GM23338 (cell line): Measurements from ENCODE around the gene SLC4A4. TPM values are rescaled to one million over a fixed set of nuclear protein-coding genes. Genes with fewer than 3 reads are reported as not detected.

Experiments used
- ATAC-seq: fragments of 200-7000 bp; cut with Tn5 transposase; 3 replicates; pipeline ENCODE4 v1.9.1; 2020
- DNase-seq: peaks from one replicate; pipeline ENCODE4 v3.0.0-alpha.2; 2015; ENCODE audit warnings: low spot score
- H2AFZ ChIP-seq: fragments of 200-600 bp; sonication (generic); 2 replicates; pipeline ENCODE4 v1.8.0; 2016; ENCODE audit warnings: antibody characterized with exemption, mild to moderate bottlenecking, moderate library complexity
- H3F3A ChIP-seq: fragments of 200-600 bp; sonication (generic); replicated peaks from 2 replicates; pipeline ENCODE4 v1.8.0; 2017; ENCODE audit warnings: antibody characterized with exemption, mixed run types, low read depth
- H3K27ac ChIP-seq: fragments of 200-600 bp; sonication (generic); 2 replicates; pipeline ENCODE4 v1.6.1; 2016; ENCODE audit warnings: low read depth
- H3K27me3 ChIP-seq: fragments of 200-600 bp; sonication (generic); 2 replicates; pipeline ENCODE4 v1.8.0; 2016; ENCODE audit warnings: mild to moderate bottlenecking, mixed run types, moderate library complexity; ENCODE audit not compliant: insufficient read depth
- H3K36me3 ChIP-seq: fragments of 200-600 bp; sonication (generic); 2 replicates; pipeline ENCODE4 v1.8.0; 2016; ENCODE audit warnings: mild to moderate bottlenecking; ENCODE audit not compliant: insufficient read depth
- H3K4me1 ChIP-seq: fragments of 200-600 bp; sonication (generic); 2 replicates; pipeline ENCODE4 v1.8.0; 2016; ENCODE audit warnings: mild to moderate bottlenecking, moderate library complexity; ENCODE audit not compliant: insufficient read depth
- H3K4me2 ChIP-seq: fragments of 200-600 bp; sonication (generic); 2 replicates; pipeline ENCODE4 v1.7.1; 2017; ENCODE audit warnings: mixed run types
- H3K4me3 ChIP-seq: fragments of 200-600 bp; sonication (generic); 2 replicates; pipeline ENCODE4 v1.6.1; 2016; ENCODE audit warnings: mixed run types
- H3K79me2 ChIP-seq: fragments of 200-600 bp; sonication (generic); replicated peaks from 2 replicates; pipeline ENCODE4 v1.8.0; 2017; ENCODE audit warnings: mild to moderate bottlenecking; ENCODE audit not compliant: insufficient read depth
- H3K9me2 ChIP-seq: fragments of 200-600 bp; sonication (generic); 2 replicates; pipeline ENCODE4 v1.8.0; 2017; ENCODE audit not compliant: insufficient read depth
- H4K20me1 ChIP-seq: fragments of 200-600 bp; sonication (generic); replicated peaks from 2 replicates; pipeline ENCODE4 v1.8.0; 2017; ENCODE audit warnings: mild to moderate bottlenecking; ENCODE audit not compliant: insufficient read depth
- H3K27ac Mint-ChIP-seq: 2 replicates; pipeline ENCODE4 v1.8.0; 2020; ENCODE audit warnings: inconsistent platforms, mild to moderate bottlenecking, moderate library complexity, mixed read lengths
- H3K27me3 Mint-ChIP-seq: 3 replicates; pipeline ENCODE4 v1.8.0; 2022; ENCODE audit warnings: low read depth, mild to moderate bottlenecking, moderate library complexity, mixed read lengths, inconsistent platforms; ENCODE audit not compliant: insufficient read depth, poor library complexity
- H3K36me3 Mint-ChIP-seq: 3 replicates; pipeline ENCODE4 v1.8.0; 2021; ENCODE audit warnings: low read depth, mild to moderate bottlenecking, inconsistent platforms, moderate library complexity, mixed read lengths
- H3K4me1 Mint-ChIP-seq: 3 replicates; pipeline ENCODE4 v1.8.0; 2020; ENCODE audit warnings: mild to moderate bottlenecking, inconsistent platforms, mixed read lengths
- H3K4me3 Mint-ChIP-seq: 3 replicates; pipeline ENCODE4 v1.8.0; 2021; ENCODE audit warnings: moderate library complexity, mild to moderate bottlenecking, inconsistent platforms, mixed read lengths
- H3K9me3 Mint-ChIP-seq: 3 replicates; pipeline ENCODE4 v1.8.0; 2020; ENCODE audit warnings: moderate library complexity, mild to moderate bottlenecking, inconsistent platforms, mixed read lengths
- CREB1 ChIP-seq: fragments of 250-450 bp; sonication (Bioruptor Pico); IDR thresholded peaks from 2 replicates; pipeline ENCODE4 v1.5.0; 2020; ENCODE audit warnings: low read depth, mild to moderate bottlenecking, moderate library complexity
- ETS1 ChIP-seq: IDR thresholded peaks from 2 replicates; pipeline ENCODE4 v1.6.1; 2016; ENCODE audit warnings: antibody characterized with exemption
- EZH2 ChIP-seq: fragments of 200-600 bp; sonication (generic); IDR thresholded peaks from one replicate; pipeline ENCODE4 v1.8.0; 2017; ENCODE audit warnings: antibody characterized with exemption, mild to moderate bottlenecking, low read depth; ENCODE audit not compliant: unreplicated experiment
- EZH2phosphoT487 ChIP-seq: fragments of 200-600 bp; sonication (generic); IDR thresholded peaks from one replicate; pipeline ENCODE4 v1.8.1; 2018; ENCODE audit warnings: antibody characterized with exemption; ENCODE audit not compliant: unreplicated experiment
- JUNB ChIP-seq: IDR thresholded peaks from one replicate; pipeline ENCODE4 v1.6.1; 2016; ENCODE audit warnings: antibody characterized with exemption; ENCODE audit not compliant: unreplicated experiment
- NANOG ChIP-seq: IDR thresholded peaks from 2 replicates; pipeline ENCODE4 v1.6.1; 2016; ENCODE audit warnings: antibody characterized with exemption, borderline replicate concordance
- POLR2AphosphoS5 ChIP-seq: IDR thresholded peaks from 2 replicates; pipeline ENCODE4 v1.6.1; 2016; ENCODE audit warnings: antibody characterized with exemption, low read depth
- REST ChIP-seq: IDR thresholded peaks from one replicate; pipeline ENCODE4 v1.6.1; 2018; ENCODE audit warnings: antibody characterized with exemption; ENCODE audit not compliant: unreplicated experiment
- STAT1 ChIP-seq: IDR thresholded peaks from one replicate; pipeline ENCODE4 v1.6.1; 2016; ENCODE audit warnings: antibody characterized with exemption; ENCODE audit not compliant: unreplicated experiment
- ZNF114 ChIP-seq: fragments of 250-450 bp; sonication (Bioruptor Pico); IDR thresholded peaks from 2 replicates; pipeline ENCODE4 v1.5.0; 2020; ENCODE audit warnings: mild to moderate bottlenecking, moderate library complexity
- ZNF331 ChIP-seq: fragments of 250-450 bp; sonication (Bioruptor Pico); IDR thresholded peaks from 2 replicates; pipeline ENCODE4 v1.5.0; 2020; ENCODE audit warnings: low read depth, mild to moderate bottlenecking, moderate library complexity
- polyA plus RNA-seq: library from polyadenylated mRNA; unstranded; fragments of >200 nt; fragmentation: Nextera tagmentation; extraction: Ambion mirVana; gene quantifications from 2 replicates; pipeline ENCODE4 v1.2.1, GENCODE V29; 2016
- total RNA-seq: library from RNA; depleted of rRNA; stranded (reverse); fragments of >200 nt; shearing (Covaris generic); gene quantifications from 2 replicates; pipeline ENCODE4 v1.2.3, GENCODE V29; 2014
- TF ChIP-seq, protein P1 (sequence below): fragments of 250-450 bp; sonication (Bioruptor Pico); IDR thresholded peaks from 2 replicates; pipeline ENCODE4 v1.5.0; 2020; ENCODE audit warnings: mild to moderate bottlenecking, moderate library complexity
- TF ChIP-seq, protein P2 (sequence below), 2 experiments: fragments of 200-600 bp in 1 of 2; sonication (generic) in 1 of 2; conservative IDR thresholded peaks; 2 replicates each; pipeline versions ENCODE4 v1.5.1 to v1.6.1; 2016 to 2017; ENCODE audit warnings: antibody characterized with exemption in 2 of 2, low read depth in 2 of 2, mild to moderate bottlenecking in 2 of 2, moderate library complexity in 1 of 2

The SLC4A4 gene
- total and polyA plus RNA-seq, 2 experiments from 2014 or later: 1.0 to 1.5 TPM

GRCh38 chr4:71429106-71429505, 90.3 kb downstream of the SLC4A4 start:
- no peak for ATAC-seq
- TF ChIP-seq POLR2AphosphoS5 (no peak), ZNF331 (CRISPR knock-in tag) (no peak), ZNF114 (no peak), EZH2phosphoT487 (no peak), STAT1 (no peak), ETS1 (no peak), NANOG (no peak), JUNB (no peak), REST (no peak), EZH2 (no peak), CREB1 (CRISPR knock-in tag) (no peak)
- TF ChIP-seq, protein P1, sequence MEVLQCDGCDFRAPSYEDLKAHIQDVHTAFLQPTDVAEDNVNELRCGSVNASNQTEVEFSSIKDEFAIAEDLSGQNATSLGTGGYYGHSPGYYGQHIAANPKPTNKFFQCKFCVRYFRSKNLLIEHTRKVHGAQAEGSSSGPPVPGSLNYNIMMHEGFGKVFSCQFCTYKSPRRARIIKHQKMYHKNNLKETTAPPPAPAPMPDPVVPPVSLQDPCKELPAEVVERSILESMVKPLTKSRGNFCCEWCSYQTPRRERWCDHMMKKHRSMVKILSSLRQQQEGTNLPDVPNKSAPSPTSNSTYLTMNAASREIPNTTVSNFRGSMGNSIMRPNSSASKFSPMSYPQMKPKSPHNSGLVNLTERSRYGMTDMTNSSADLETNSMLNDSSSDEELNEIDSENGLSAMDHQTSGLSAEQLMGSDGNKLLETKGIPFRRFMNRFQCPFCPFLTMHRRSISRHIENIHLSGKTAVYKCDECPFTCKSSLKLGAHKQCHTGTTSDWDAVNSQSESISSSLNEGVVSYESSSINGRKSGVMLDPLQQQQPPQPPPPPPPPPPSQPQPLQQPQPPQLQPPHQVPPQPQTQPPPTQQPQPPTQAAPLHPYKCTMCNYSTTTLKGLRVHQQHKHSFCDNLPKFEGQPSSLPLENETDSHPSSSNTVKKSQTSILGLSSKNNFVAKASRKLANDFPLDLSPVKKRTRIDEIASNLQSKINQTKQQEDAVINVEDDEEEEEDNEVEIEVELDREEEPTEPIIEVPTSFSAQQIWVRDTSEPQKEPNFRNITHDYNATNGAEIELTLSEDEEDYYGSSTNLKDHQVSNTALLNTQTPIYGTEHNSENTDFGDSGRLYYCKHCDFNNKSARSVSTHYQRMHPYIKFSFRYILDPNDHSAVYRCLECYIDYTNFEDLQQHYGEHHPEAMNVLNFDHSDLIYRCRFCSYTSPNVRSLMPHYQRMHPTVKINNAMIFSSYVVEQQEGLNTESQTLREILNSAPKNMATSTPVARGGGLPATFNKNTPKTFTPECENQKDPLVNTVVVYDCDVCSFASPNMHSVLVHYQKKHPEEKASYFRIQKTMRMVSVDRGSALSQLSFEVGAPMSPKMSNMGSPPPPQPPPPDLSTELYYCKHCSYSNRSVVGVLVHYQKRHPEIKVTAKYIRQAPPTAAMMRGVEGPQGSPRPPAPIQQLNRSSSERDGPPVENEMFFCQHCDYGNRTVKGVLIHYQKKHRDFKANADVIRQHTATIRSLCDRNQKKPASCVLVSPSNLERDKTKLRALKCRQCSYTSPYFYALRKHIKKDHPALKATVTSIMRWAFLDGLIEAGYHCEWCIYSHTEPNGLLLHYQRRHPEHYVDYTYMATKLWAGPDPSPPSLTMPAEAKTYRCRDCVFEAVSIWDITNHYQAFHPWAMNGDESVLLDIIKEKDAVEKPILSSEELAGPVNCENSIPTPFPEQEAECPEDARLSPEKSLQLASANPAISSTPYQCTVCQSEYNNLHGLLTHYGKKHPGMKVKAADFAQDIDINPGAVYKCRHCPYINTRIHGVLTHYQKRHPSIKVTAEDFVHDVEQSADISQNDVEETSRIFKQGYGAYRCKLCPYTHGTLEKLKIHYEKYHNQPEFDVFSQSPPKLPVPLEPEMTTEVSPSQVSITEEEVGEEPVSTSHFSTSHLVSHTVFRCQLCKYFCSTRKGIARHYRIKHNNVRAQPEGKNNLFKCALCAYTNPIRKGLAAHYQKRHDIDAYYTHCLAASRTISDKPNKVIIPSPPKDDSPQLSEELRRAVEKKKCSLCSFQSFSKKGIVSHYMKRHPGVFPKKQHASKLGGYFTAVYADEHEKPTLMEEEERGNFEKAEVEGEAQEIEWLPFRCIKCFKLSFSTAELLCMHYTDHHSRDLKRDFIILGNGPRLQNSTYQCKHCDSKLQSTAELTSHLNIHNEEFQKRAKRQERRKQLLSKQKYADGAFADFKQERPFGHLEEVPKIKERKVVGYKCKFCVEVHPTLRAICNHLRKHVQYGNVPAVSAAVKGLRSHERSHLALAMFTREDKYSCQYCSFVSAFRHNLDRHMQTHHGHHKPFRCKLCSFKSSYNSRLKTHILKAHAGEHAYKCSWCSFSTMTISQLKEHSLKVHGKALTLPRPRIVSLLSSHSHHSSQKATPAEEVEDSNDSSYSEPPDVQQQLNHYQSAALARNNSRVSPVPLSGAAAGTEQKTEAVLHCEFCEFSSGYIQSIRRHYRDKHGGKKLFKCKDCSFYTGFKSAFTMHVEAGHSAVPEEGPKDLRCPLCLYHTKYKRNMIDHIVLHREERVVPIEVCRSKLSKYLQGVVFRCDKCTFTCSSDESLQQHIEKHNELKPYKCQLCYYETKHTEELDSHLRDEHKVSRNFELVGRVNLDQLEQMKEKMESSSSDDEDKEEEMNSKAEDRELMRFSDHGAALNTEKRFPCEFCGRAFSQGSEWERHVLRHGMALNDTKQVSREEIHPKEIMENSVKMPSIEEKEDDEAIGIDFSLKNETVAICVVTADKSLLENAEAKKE (CRISPR knock-in tag): no peak
- TF ChIP-seq, protein P2, sequence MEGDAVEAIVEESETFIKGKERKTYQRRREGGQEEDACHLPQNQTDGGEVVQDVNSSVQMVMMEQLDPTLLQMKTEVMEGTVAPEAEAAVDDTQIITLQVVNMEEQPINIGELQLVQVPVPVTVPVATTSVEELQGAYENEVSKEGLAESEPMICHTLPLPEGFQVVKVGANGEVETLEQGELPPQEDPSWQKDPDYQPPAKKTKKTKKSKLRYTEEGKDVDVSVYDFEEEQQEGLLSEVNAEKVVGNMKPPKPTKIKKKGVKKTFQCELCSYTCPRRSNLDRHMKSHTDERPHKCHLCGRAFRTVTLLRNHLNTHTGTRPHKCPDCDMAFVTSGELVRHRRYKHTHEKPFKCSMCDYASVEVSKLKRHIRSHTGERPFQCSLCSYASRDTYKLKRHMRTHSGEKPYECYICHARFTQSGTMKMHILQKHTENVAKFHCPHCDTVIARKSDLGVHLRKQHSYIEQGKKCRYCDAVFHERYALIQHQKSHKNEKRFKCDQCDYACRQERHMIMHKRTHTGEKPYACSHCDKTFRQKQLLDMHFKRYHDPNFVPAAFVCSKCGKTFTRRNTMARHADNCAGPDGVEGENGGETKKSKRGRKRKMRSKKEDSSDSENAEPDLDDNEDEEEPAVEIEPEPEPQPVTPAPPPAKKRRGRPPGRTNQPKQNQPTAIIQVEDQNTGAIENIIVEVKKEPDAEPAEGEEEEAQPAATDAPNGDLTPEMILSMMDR (conservative IDR thresholded peaks at IDR 0.05; ENCODE audit: low read depth in 2 of 2): no peak
- Mint-ChIP-seq H3K4me1 (no peaks in the 10 kb centered on the region), H3K27ac (no peak overlapping the region), H3K36me3 (peaks cover 5% of the 10 kb centered on the region; the same call in 1 of the 3 replicates), H3K27me3 (no peaks in the 10 kb centered on the region), H3K9me3 (peaks cover 6% of the 10 kb centered on the region), H3K4me3 (no peak overlapping the region)
- Histone ChIP-seq H3K27ac (no peak overlapping the region), H3F3A (no peaks in the 10 kb centered on the region), H3K79me2 (no peaks in the 10 kb centered on the region), H4K20me1 (no peaks in the 10 kb centered on the region), H3K27me3 (no peaks in the 10 kb centered on the region), H3K9me2 (no peaks in the 10 kb centered on the region), H3K4me3 (no peak overlapping the region), H3K4me2 (no peak overlapping the region), H3K4me1 (no peaks in the 10 kb centered on the region), H2AFZ (no peak overlapping the region), H3K36me3 (no peaks in the 10 kb centered on the region)
- DNase-seq: no peak
